MM.1S (cell line): ENCODE results near the gene WDR41.

Experiments
- CTCF ChIP-seq: fragments of 300-600 bp; sonication (generic); IDR thresholded peaks from 2 replicates; pipeline ENCODE4 v1.5.1; 2016; ENCODE audit warnings: antibody characterized with exemption, low read length, mixed read lengths
- EZH2 ChIP-seq: fragments of 300-600 bp; sonication (generic); optimal IDR thresholded peaks from 2 replicates; pipeline ENCODE3; 2017; ENCODE audit warnings: low read depth, mild to moderate bottlenecking, antibody characterized with exemption, low read length, mixed read lengths

- no peak for TF ChIP-seq CTCF
- no peak for TF ChIP-seq EZH2
Measured at GRCh38 chr5:77514457-77514856, 22.3 kb upstream of the WDR41 start.
